Measurements from ENCODE around the gene AGBL4.

DNA sequence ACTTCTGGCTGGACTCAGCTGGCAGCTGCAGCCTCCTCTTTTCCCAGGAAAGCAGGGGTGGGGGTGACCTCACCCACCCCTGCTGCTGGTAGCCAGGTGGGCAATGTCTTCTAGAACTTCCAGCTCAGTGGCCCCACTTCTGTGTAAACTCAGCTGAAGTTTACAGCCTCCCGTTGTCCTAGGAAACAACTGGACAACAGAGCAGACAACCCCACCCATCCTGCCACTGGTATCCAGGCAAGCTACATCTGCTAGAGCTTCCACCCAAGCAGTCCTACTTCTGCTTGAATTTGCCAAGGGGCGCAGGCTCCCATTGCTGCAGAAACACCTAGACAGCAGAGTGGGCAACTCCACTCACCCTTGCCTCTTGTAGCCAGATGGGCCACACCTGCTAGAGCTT is 937.4 kb downstream of the AGBL4 start:
- no peak for TF ChIP-seq YY1 (IDR thresholded peaks at IDR 0.05; ENCODE audit: low read depth)
- TF ChIP-seq, protein P1, sequence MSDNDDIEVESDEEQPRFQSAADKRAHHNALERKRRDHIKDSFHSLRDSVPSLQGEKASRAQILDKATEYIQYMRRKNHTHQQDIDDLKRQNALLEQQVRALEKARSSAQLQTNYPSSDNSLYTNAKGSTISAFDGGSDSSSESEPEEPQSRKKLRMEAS (IDR thresholded peaks at IDR 0.05) = no peak
- no peak for TF ChIP-seq TAF1 (IDR thresholded peaks at IDR 0.05; ENCODE audit: low read depth)
- TF ChIP-seq ZBTB7A (IDR thresholded peaks at IDR 0.05; ENCODE audit: low read depth) = no peak
- no peak for TF ChIP-seq CREB1 (IDR thresholded peaks at IDR 0.05; ENCODE audit: low read depth)
- TF ChIP-seq CEBPB (IDR thresholded peaks at IDR 0.05) = no peak
- no peak for TF ChIP-seq TCF12 (IDR thresholded peaks at IDR 0.05; ENCODE audit: low read depth)
- no peak for TF ChIP-seq RAD21 (IDR thresholded peaks at IDR 0.05; ENCODE audit: low read depth)
- TF ChIP-seq, protein P2, sequence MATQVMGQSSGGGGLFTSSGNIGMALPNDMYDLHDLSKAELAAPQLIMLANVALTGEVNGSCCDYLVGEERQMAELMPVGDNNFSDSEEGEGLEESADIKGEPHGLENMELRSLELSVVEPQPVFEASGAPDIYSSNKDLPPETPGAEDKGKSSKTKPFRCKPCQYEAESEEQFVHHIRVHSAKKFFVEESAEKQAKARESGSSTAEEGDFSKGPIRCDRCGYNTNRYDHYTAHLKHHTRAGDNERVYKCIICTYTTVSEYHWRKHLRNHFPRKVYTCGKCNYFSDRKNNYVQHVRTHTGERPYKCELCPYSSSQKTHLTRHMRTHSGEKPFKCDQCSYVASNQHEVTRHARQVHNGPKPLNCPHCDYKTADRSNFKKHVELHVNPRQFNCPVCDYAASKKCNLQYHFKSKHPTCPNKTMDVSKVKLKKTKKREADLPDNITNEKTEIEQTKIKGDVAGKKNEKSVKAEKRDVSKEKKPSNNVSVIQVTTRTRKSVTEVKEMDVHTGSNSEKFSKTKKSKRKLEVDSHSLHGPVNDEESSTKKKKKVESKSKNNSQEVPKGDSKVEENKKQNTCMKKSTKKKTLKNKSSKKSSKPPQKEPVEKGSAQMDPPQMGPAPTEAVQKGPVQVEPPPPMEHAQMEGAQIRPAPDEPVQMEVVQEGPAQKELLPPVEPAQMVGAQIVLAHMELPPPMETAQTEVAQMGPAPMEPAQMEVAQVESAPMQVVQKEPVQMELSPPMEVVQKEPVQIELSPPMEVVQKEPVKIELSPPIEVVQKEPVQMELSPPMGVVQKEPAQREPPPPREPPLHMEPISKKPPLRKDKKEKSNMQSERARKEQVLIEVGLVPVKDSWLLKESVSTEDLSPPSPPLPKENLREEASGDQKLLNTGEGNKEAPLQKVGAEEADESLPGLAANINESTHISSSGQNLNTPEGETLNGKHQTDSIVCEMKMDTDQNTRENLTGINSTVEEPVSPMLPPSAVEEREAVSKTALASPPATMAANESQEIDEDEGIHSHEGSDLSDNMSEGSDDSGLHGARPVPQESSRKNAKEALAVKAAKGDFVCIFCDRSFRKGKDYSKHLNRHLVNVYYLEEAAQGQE (IDR thresholded peaks at IDR 0.05; ENCODE audit: low read depth) = no peak
- TF ChIP-seq EP300 (IDR thresholded peaks at IDR 0.05; ENCODE audit: borderline replicate concordance) = no peak
- TF ChIP-seq FOXM1 (IDR thresholded peaks at IDR 0.05; ENCODE audit: borderline replicate concordance, low read depth) = no peak
- TF ChIP-seq EGR1 (IDR thresholded peaks at IDR 0.05) = no peak
- TF ChIP-seq NFIC (IDR thresholded peaks at IDR 0.05) = no peak

Measured in Ishikawa (cell line).